Measurements from ENCODE around the gene TRPM3. TPM values are rescaled to one million over a fixed set of nuclear protein-coding genes. Genes with fewer than 3 reads are reported as not detected.

Gene TRPM3
- total RNA-seq (2022; extraction: Qiagen RNA extraction; ENCODE audit: low read depth): not detected in 5 replicates

DNA sequence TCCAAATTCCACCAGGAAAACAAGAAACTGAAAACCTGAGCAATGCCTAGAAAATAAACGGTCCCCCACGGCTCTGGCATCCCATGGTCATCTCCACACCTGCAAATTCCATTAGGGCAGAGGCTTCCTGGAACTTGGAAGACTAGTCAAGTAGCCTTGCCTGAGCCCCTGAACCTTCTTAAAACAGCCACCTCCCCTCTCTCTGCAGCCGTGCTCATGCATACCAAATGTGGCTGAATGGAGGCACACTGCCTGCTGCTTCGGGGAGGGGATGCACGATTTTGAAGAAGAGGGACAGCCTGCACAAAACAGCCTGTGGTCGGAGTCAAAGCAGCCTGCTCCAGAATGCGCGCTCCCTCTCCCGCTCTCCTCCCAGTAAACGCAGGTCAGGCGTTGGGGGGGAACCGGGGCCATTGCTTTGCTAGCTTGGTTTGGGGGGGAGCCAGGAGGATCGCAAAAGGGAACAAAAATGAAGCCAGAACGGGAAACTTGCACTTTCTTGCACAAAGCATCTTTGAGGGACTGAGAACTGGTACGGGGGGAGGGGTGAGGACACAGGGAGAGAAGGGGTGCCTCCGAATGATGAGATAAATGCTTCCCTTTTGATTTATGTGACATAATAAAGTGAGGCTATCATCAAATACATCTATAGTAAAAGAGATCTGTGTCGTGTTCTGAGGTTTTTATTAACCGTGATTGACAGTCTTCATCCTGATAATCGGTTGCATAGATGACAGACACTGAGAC is at the start of gene TRPM3:
Gene TRPM3 (minus strand): TSS at position 347 of the 747 bp plus-strand sequence. CDS start 267 bp downstream, at position 80.

